ENCODE data around the gene EFR3B.
A peak's percentile ranks its signal among the peaks of the same experiment; 100 is the strongest.
"Not testable (repeated sequence)": the region's sequence is repeated elsewhere in the genome, so short reads cannot be mapped to it uniquely, and the experiment has no call there.

The EFR3B gene

GRCh38 chr2:25105336-25106085 lies 63.6 kb downstream of the EFR3B start:
- DNase-seq, result peak; percentile 22 to 31 (median 27)

GRCh38 chr2:25109822-25110221 lies 67.9 kb downstream of the EFR3B start:
- no peak for DNase-seq

DNA sequence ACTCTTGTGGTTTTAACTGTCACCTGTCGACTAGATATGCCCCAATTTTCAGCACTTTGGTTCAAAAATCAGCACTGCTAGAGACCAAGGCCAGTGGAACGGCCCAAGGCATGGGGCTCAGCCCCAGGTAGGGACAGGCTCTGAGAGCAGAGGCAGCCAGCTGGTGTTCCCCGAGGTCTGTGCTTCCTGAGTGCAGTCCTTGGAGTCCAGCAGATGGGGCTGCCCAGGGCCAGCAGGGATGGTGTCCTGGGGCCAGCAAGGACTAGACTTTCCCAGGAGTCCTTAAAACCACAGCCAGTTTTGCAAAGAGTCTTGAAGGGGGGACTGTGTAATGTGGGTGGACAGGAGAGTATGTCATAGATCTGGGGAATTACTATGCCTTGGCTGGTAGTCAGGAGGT lies 70.2 kb downstream of the EFR3B start:
- no peak for DNase-seq

DNA sequence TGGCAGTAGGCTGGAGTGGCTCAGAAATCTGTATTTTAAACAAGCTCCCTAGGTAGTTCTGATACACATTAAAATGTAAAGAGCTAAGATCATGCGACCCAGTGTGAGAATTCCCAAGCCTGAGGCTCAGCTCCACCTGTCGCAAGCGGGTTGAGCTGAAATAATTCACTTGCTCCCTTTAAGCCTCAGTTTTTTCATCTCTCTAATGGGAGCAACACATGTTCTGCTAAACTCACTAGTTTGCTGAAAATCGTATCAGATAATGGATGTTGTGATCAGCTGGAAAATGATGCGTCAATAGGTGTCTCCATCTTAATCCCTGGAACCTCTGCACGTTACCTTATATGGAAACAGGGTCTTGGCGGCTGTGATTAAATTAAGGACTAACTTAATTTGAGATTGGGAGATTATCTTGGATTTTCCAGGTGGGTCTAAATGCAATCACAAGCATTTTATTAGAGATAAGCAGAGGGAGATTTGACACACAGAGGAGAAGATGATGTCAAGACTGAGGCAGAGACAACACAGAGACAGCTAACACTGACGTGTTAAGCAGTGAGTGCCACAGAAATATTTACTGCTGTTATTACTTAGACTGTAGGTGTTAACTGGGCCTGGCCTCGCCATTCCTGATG lies 73.5 kb downstream of the EFR3B start:
- no peak for DNase-seq

- no peak for DNase-seq
Measured at GRCh38 chr2:25115902-25116301, 74.0 kb downstream of the EFR3B start.

DNA sequence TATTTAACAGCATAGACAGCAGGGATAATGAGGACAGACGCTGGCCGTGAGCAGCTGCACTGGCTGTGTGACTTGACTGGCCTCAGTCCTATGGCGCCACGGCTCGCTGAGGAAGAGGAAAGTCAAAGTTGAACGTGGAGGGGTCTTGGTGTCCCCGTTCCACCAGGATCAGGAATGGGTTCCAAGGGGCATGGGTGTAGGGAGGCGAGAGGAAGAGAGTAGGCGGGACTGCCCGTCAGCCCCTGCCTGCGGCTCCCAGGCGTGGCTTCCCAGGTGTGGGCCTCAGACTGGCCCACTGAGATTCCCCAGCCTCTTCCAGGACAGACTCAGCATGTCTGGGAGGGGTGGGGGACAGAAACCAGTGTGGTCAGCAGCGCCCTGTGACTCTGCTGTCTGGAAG lies 75.1 kb downstream of the EFR3B start:
- no peak for DNase-seq

DNA sequence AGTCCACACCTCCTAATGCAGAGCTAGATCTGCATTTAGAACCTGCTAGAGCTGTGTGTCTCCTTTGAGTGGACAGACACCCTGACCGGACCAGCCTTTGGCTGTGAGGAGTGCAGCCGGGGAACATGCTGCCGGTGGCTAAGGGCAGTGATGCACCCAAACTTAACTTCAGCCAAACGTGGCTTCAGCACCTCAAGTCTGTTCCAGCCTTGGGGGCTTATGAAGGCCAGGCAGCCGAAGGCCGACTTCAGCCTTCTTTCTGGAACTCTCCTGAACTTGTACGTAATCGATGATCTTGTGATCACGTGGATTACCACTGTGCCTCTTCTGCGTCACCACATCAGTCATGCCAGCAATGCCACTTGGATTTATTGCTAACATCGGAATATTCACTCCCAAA lies 77.4 kb downstream of the EFR3B start:
- DNase-seq, result no peak

GRCh38 chr2:25122367-25122766 lies 80.5 kb downstream of the EFR3B start:
- no peak for DNase-seq

DNA sequence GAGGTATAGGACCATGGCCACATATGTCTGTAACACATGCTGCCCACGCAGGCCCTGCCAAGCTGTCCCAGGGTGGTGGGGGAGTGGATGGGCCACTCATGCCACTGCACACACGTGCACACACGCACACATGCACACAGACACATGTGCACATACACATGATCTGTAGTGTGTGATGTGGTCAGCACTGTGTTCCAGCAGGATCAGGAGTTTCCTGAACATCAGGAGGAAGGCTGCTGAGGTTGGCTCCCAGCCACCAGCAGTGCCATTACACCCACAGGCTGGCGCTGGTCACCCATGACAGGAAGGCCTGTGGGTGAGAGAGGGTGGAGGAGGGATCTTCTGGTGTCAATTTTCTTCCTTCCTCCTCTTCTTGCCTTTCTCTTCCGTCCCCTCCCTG lies 81.8 kb downstream of the EFR3B start:
- peak; percentile 63 to 77 (median 72) for DNase-seq

GRCh38 chr2:25125189-25125588 lies 83.3 kb downstream of the EFR3B start:
- DNase-seq, result no peak

- peak; percentile 56 to 71 (median 70) for DNase-seq
Measured at GRCh38 chr2:25125976-25126375, 84.1 kb downstream of the EFR3B start.

DNA sequence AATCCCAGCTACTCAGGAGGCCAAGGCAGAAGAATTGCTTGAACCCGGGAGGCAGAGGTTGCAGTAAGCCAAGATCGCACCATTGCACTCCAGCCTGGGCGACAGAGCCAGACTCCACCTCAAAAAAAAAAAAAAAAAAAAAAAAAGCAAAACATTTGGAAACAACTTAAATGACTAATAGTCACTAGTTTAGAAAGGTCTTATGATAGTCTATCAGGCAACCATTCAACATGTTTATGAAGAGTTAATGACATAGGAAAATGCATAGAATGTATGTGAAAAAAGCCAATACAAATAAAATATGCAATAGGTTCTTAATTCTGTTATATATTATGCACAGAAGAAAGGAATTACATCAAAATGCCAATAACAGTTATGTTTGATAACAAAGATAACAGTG lies 85.2 kb downstream of the EFR3B start:
- peak in 2 of 3 donors; percentile 37 to 41 for DNase-seq

DNA sequence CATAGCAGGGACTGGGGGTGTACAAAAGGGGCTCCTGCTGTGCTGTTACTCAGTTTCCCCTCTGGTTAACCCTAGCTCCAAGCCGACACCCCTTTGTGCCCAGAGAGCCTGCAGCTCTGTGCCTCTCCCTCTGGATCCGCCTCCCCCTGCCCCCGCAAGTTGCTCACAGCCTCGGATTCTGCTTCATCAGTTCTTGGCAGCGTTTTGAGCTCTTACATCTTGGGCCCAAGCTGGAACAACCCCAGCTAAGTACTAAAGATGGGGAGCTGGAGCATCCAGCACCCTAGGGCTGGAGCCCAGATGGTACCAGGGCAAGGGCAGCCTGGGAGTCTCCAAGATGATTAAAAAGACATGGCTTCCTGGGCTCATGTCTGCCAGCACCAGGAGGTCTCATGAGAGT lies 85.8 kb downstream of the EFR3B start:
- DNase-seq, result no peak

- no peak for DNase-seq
Measured at GRCh38 chr2:25129901-25130520, 88.1 kb downstream of the EFR3B start.

GRCh38 chr2:25131253-25131566 lies 89.3 kb downstream of the EFR3B start:
- no peak for DNase-seq

GRCh38 chr2:25131567-25132298 lies 89.9 kb downstream of the EFR3B start:
- peak; percentile 42 to 65 (median 53) for DNase-seq

DNA sequence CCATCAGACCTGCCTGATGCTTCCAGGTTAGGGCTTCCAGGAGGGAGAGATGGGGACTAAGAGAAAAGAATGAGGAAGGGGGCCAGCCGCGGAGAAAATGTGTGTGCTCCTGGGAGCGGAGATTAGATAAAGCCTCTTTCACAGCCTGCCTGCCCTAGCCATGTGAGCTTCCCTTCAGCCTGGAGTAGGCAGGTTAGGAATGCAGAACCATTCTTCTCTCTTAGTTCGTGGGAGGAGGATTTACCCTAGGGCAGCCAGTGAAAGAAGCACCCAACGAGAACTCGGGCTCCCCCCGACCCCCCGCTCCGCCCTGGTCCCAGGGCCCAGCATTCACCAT lies 90.4 kb downstream of the EFR3B start:
- peak; percentile 27 to 40 (median 28) for DNase-seq

DNA sequence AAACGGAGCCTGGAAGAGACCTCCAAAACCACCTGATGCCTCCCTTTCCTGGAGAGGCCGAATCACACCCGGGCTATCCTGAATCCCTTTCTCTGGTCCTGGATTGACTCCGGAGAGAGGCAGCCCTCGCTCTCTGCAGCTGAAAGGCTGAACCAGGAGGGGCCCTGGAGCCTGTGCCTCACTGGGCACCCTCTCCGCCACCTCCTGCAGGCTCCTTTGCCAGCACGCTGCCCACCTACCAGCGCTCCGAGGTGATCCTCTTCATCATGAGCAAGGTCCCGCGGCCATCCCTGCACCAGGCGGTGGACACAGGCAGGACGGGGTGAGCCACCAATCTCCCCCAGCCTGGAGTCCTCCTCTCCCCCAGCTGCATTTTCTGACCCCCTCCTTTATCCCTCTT lies 90.8 kb downstream of the EFR3B start:
- no peak for DNase-seq

DNA sequence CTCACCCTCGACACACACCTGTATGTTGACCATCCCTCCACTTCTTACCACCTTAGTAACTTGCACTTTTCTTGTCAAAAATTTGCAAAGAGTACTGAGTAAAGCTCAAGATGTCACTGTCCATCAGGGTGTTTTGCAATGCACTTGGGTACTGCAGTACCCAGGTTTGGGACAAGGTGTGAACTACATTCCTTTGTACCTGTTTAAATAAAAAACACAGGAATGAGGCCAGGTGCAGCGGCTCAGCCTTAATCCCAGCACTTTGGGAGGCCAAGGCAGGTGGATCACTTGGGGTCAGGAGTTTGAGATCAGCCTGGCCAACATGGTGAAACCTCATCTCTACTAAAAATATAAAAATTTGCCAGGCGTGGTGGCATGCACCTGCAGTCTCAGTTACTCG lies 98.7 kb downstream of the EFR3B start:
- not testable (repeated sequence) for DNase-seq

GRCh38 chr2:25141120-25141519 lies 99.2 kb downstream of the EFR3B start:
- DNase-seq, result no peak

GRCh38 chr2:25145803-25146202 lies 103.9 kb downstream of the EFR3B start:
- DNase-seq, result no peak

- no peak for DNase-seq
Measured at GRCh38 chr2:25146896-25147295, 105.0 kb downstream of the EFR3B start.

- no peak for DNase-seq
Measured at GRCh38 chr2:25149646-25150045, 107.8 kb downstream of the EFR3B start.

- not testable (repeated sequence) for DNase-seq
Measured at GRCh38 chr2:25150993-25151392, 109.1 kb downstream of the EFR3B start.
